GM12878 (cell line): ENCODE measurements around the gene PVRIG. TPM values are rescaled to one million over a fixed set of nuclear protein-coding genes. Genes with fewer than 3 reads are reported as not detected.
A peak's percentile ranks its signal among the peaks of the same experiment; 100 is the strongest.

Source experiments
- ATAC-seq: fragments of 200-7000 bp; cut with Tn5 transposase; 3 replicates; pipeline ENCODE4 v1.9.1; 2020; ENCODE audit warnings: mild to moderate bottlenecking, moderate library complexity
- BruUV-seq: library from RNA; stranded (reverse); fragments of 400-500 nt; replicated peaks from 2 replicates; lab custom pipeline; 2021; lab: Mats Ljungman, UMichigan
- CTCF ChIA-PET: fragments of 300-600 bp; sonication (Branson Sonifier 250); formaldehyde crosslinking; extraction: SDS; loops from one replicate; lab custom pipeline; 2021; ENCODE audit warnings: inconsistent platforms; lab: Yijun Ruan, JAX
- POLR2A ChIA-PET: fragments of 350-600 bp; formaldehyde crosslinking; extraction: SDS; loops from one replicate; lab custom pipeline; 2021; ENCODE audit warnings: inconsistent platforms; lab: Charles Lee
- RAD21 ChIA-PET: fragments of 300-600 bp; sonication (Branson Sonifier 250); formaldehyde crosslinking; loops from one replicate; lab custom pipeline; 2023; ENCODE audit warnings: antibody characterized with exemption; ENCODE audit not compliant: unreplicated experiment; lab: Charles Lee
- SMC1A ChIA-PET: fragments of 300-600 bp; sonication (Branson Sonifier 250); formaldehyde crosslinking; loops from one replicate; lab custom pipeline; 2023; ENCODE audit not compliant: unreplicated experiment, uncharacterized antibody; lab: Charles Lee
- DNase-seq: peaks from one replicate; pipeline ENCODE4 v3.0.0-alpha.2; 2011; ENCODE audit warnings: low read depth, low spot score
- FAIRE-seq: peaks from 3 replicates; lab custom pipeline; 2011; peaks lifted over from hg19 to GRCh38; lab: Jason Lieb, UNC
- H2AFZ ChIP-seq: 2 replicates; pipeline ENCODE4 v1.6.0; 2011; ENCODE audit warnings: low read depth, low read length, control low read depth; ENCODE audit not compliant: control insufficient read depth
- H3K27ac ChIP-seq: 2 replicates; pipeline ENCODE4 v1.5.1; 2011; ENCODE audit warnings: control low read depth; ENCODE audit not compliant: control insufficient read depth, insufficient read depth
- H3K27me3 ChIP-seq, 2 experiments: replicated peaks in 1 of 2; 2 replicates each; pipeline versions ENCODE4 v1.6.0 to v1.6.1; 2011; ENCODE audit warnings: low read length in 1 of 2; ENCODE audit not compliant: control insufficient read depth in 2 of 2, insufficient read depth in 2 of 2
- H3K36me3 ChIP-seq, 2 experiments: 2 replicates each; pipeline ENCODE4 v1.5.1; 2011; ENCODE audit warnings: low read length in 1 of 2; ENCODE audit not compliant: control insufficient read depth in 2 of 2, insufficient read depth in 2 of 2
- H3K4me1 ChIP-seq: 2 replicates; pipeline ENCODE4 v1.6.1; 2011; ENCODE audit warnings: mild to moderate bottlenecking, low read length, moderate library complexity, mixed read lengths; ENCODE audit not compliant: control insufficient read depth, insufficient read depth
- H3K4me2 ChIP-seq: 2 replicates; pipeline ENCODE4 v1.6.0; 2011; ENCODE audit warnings: control low read depth; ENCODE audit not compliant: control insufficient read depth, insufficient read depth
- H3K4me3 ChIP-seq: fragments of 200-600 bp; sonication (generic); 2 replicates; pipeline ENCODE4 v1.5.1; 2016
- H3K79me2 ChIP-seq: 2 replicates; pipeline ENCODE4 v1.6.0; 2011; ENCODE audit warnings: low read length; ENCODE audit not compliant: control insufficient read depth, insufficient read depth
- H3K9ac ChIP-seq: 2 replicates; pipeline ENCODE4 v1.8.0; 2011; ENCODE audit warnings: low read length, control low read depth, mixed read lengths; ENCODE audit not compliant: control insufficient read depth, insufficient read depth
- H3K9me3 ChIP-seq: replicated peaks from 3 replicates; pipeline ENCODE4 v1.5.1; 2011; ENCODE audit warnings: mild to moderate bottlenecking, low read length; ENCODE audit not compliant: control insufficient read depth, insufficient read depth
- H4K20me1 ChIP-seq: 2 replicates; pipeline ENCODE4 v1.6.0; 2011; ENCODE audit not compliant: control insufficient read depth, insufficient read depth
- ESRRA ChIP-seq: IDR thresholded peaks from 2 replicates; pipeline ENCODE4 v1.6.1; 2012; ENCODE audit warnings: mild to moderate bottlenecking, low read length, improper control_type of control experiment
- FOS ChIP-seq: IDR thresholded peaks from 3 replicates; pipeline ENCODE4 v1.6.1; 2011; ENCODE audit warnings: borderline replicate concordance; ENCODE audit not compliant: insufficient read length; ENCODE audit errors: extremely low read depth
- IKZF2 ChIP-seq, 2 experiments: fragments of 450-650 bp; IDR thresholded peaks; 2 replicates each; pipeline ENCODE4 v1.6.1; 2017; ENCODE audit warnings: mild to moderate bottlenecking in 2 of 2, moderate library complexity in 2 of 2
- MTA3 ChIP-seq: IDR thresholded peaks from 2 replicates; pipeline ENCODE4 v1.6.1; 2012; ENCODE audit warnings: low read length, inconsistent platforms, borderline replicate concordance
- NFIC ChIP-seq: IDR thresholded peaks from 2 replicates; pipeline ENCODE4 v1.6.1; 2012; ENCODE audit warnings: low read depth, mild to moderate bottlenecking, inconsistent platforms, low read length, moderate library complexity
- RUNX3 ChIP-seq: IDR thresholded peaks from 2 replicates; pipeline ENCODE4 v1.6.1; 2012; ENCODE audit warnings: low read length, inconsistent platforms
- SMAD5 ChIP-seq: IDR thresholded peaks from 2 replicates; pipeline ENCODE4 v1.6.1; 2016; ENCODE audit warnings: antibody characterized with exemption, low read depth
- WGBS: methylation state at CpG from one replicate; pipeline ENCODE4 v1.1.6; 2016; ENCODE audit warnings: low lambda C conversion rate; ENCODE audit not compliant: insufficient replicate concordance, insufficient coverage; ENCODE audit errors: missing lambda C conversion rate; 5-methylcytosine and 5-hydroxymethylcytosine counted together
- in situ Hi-C: fragments of 300-500 bp; cut with MboI; formaldehyde crosslinking; loops from 9 replicates; pipeline ENCODE4 v1.14.3; 2018; ENCODE audit warnings: mixed read lengths
- intact Hi-C: fragments of 100-400 bp; cut with micrococcal nuclease; formaldehyde crosslinking; loops from one replicate; pipeline ENCODE4 v1.14.2; 2022; ENCODE audit not compliant: unreplicated experiment
- polyA plus RNA-seq, 11 experiments: library from polyadenylated mRNA; depleted of rRNA in 4 of 11; unstranded in 6 of 11; stranded (reverse) in 5 of 11; fragments of >200 nt; fragmentation: Nextera tagmentation in 4 of 11; fragmentation: Illumina TruSeq in 1 of 11; extraction: Ambion mirVana in 4 of 11; extraction: Trizol in 1 of 11; gene quantifications; 1 replicate in 1 of 11; 2 replicates in 10 of 11; pipeline versions ENCODE4 v1.2.1 to v1.2.3, GENCODE V29; 2011 to 2016; ENCODE audit warnings: inconsistent platforms in 2 of 11, missing spikeins in 2 of 11, low read depth in 1 of 11
- total RNA-seq, 4 experiments: library from RNA; depleted of rRNA in 3 of 4; stranded (reverse); fragments of >200 nt in 3 of 4; fragmentation: Illumina TruSeq in 1 of 4; extraction: Trizol in 1 of 4; gene quantifications; 2 replicates each; pipeline versions ENCODE4 v1.2.1 to v1.2.3, GENCODE V29; 2013 to 2021
- TF ChIP-seq, protein P1 (sequence below): fragments of 450-650 bp; IDR thresholded peaks from 2 replicates; pipeline ENCODE4 v1.6.1; 2016; ENCODE audit warnings: mild to moderate bottlenecking

Gene PVRIG
- total and polyA plus RNA-seq, 10 of the 15 experiments (the other 5 are each of a cell fraction or from before 2014, with no cell fraction given), result 1.3 to 44.0 (median 17.9) TPM

DNA sequence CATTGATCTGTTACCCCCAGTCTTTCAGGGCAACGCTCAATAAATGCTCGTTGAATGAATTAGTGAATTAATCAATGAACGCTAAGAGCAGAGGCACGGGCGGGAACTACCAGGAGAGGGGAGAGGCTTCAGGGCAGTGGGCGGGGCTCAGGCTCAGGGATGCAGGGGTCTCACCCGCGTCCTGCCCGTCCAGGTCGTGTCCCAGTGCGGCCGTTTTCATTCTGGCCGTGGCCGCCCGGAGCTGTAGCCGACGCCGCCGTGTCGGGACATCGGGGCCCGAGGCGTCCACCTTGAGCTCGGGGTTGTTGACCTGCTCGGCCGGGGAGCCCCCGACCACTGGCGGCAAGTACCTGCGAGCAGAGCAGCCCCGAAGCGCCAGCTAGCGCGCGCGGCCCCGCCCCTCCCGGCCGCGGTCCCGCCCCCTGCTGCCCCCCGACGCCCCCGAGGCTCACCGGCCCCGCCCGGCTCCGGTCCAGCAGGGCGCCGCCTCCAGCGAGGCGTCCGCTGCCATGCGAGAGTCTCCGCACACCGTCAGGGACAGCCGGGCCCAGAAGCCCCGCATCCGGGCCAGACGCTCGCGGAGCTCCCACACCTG, 48.6 kb upstream of the PVRIG start (continued):
- TF ChIP-seq, protein P1, sequence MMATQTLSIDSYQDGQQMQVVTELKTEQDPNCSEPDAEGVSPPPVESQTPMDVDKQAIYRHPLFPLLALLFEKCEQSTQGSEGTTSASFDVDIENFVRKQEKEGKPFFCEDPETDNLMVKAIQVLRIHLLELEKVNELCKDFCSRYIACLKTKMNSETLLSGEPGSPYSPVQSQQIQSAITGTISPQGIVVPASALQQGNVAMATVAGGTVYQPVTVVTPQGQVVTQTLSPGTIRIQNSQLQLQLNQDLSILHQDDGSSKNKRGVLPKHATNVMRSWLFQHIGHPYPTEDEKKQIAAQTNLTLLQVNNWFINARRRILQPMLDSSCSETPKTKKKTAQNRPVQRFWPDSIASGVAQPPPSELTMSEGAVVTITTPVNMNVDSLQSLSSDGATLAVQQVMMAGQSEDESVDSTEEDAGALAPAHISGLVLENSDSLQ, result no peak
- TF ChIP-seq FOS (no peak), MTA3 (no peak), NFIC (no peak), SMAD5 (no peak)
- TF ChIP-seq, all 136 proteins: peak for 0

DNA sequence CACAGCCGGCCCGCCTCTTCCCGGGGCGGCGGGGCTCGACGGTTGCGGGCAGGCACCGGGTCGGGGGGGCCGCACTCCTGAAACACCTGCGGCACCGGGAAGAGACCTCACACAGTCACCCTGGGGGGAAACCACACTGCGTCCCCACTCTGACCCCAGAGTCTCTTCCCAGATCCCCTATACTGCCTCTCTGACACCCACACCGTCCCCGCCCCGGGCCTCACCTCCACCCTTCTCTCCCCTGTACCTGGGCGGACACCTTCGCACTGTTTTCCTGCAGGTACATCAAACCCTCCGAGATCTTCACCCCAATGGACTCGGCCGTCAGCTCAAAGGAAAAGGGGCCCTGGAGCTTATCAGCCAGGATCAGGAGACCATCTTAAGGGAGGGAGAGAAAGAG, 47.9 kb upstream of the PVRIG start:
- DNase-seq, result no peak
- Histone ChIP-seq H3K4me1 (peaks cover 47% of the 10 kb centered on the region), H2AFZ (no peak overlapping the region), H4K20me1 (no peaks in the 10 kb centered on the region), H3K9me3 (no peaks in the 10 kb centered on the region), H3K36me3 (no peaks in the 10 kb centered on the region), H3K4me3 (peak overlapping the region; percentile 39; the same call in 1 of the 2 replicates), H3K79me2 (no peaks in the 10 kb centered on the region), H3K27me3 (peaks cover 4 to 6% of the 10 kb centered on the region in 2 experiments; a peak in 3 of 4 replicates), H3K9ac (no peak overlapping the region), H3K27ac (no peak overlapping the region), H3K4me2 (0 out of 2 replicates have a peak overlapping the region, but pooled peaks have one; percentile 72)
- intact Hi-C loops, result no loop called here
- TF ChIP-seq IKZF2 (IDR thresholded peaks at IDR 0.05) (peak in 1 of 2 experiments; percentile 20; a peak in 1 of 4 replicates), ESRRA (no peak), RUNX3 (peak; percentile 43; the same call in 1 of the 2 replicates)
- in situ Hi-C loops, result no loop called here
- ChIA-PET SMC1A (interaction anchor here (1.1 kb wide), 1 partner anchor 10 kb away, joined by 3 read pairs; no protein-coding TSS in a partner anchor), CTCF (interaction anchor here (1.2 kb wide), 1 partner anchor 18 kb away, joined by 4 read pairs; no protein-coding TSS in a partner anchor), POLR2A (interaction anchor here (0.6 to 0.9 kb wide), 5 partner anchors 8 to 89 kb away, joined by 3 to 5 read pairs (median 3); no protein-coding TSS in a partner anchor), RAD21 (interaction anchor here (0.6 to 1.5 kb wide), 2 partner anchors 39 to 120 kb away, joined by 3 to 5 read pairs; no protein-coding TSS in a partner anchor)
- BruUV-seq, result no TSS peak
- FAIRE-seq, result no peak
- ATAC-seq, result no peak
- WGBS, result 1% methylated on average over 21 of the region's 22 CpGs
